HCT116 (cell line): ENCODE measurements around the gene PSMC5. TPM values are rescaled to one million over a fixed set of nuclear protein-coding genes. Genes with fewer than 3 reads are reported as not detected.

ENCODE experiments used
- ATAC-seq: fragments of 200-7000 bp; cut with Tn5 transposase; 2 replicates; pipeline ENCODE4 v1.9.1; 2020; ENCODE audit warnings: mild to moderate bottlenecking, moderate library complexity
- BruUV-seq: library from RNA; stranded (reverse); fragments of 400-500 nt; replicated peaks from 2 replicates; lab custom pipeline; 2021; lab: Mats Ljungman, UMichigan
- CTCF ChIA-PET: fragments of 300-600 bp; sonication (Branson Sonifier 250); formaldehyde crosslinking; loops from one replicate; lab custom pipeline; 2021; ENCODE audit warnings: antibody characterized with exemption; lab: Charles Lee
- POLR2A ChIA-PET: fragments of 300-600, 350-600 bp; sonication (Branson Sonifier 250); formaldehyde crosslinking; loops from one replicate; lab custom pipeline; 2021; ENCODE audit warnings: antibody characterized with exemption; lab: Charles Lee
- RAD21 ChIA-PET, 2 experiments: fragments of 300-600 bp; sonication (Branson Sonifier 250); formaldehyde crosslinking; loops; one replicate each; lab custom pipeline; 2023; ENCODE audit warnings: low total read pairs in 2 of 2; ENCODE audit not compliant: uncharacterized antibody in 2 of 2, unreplicated experiment in 2 of 2, low non-redundant PET in 1 of 2; lab: Charles Lee
- DNase-seq: peaks from one replicate; pipeline ENCODE4 v3.0.0-alpha.2; 2010; ENCODE audit warnings: low read depth, low spot score
- H2AFZ ChIP-seq: fragments of 200-600 bp; shearing (Covaris generic), sonication (generic); 2 replicates; pipeline ENCODE4 v1.6.1; 2017; ENCODE audit warnings: low read depth, mixed run types, mixed read lengths, antibody characterized with exemption, low read length; ENCODE audit not compliant: poor library complexity, severe bottlenecking
- H3K27ac ChIP-seq: 2 replicates; pipeline ENCODE4 v1.5.1; 2012; ENCODE audit warnings: low read depth, low read length
- H3K27me3 ChIP-seq: fragments of 200-600 bp; sonication (generic); 2 replicates; pipeline ENCODE4 v1.6.1; 2016; ENCODE audit warnings: mixed run types, low read length, mixed read lengths; ENCODE audit not compliant: insufficient read depth
- H3K36me3 ChIP-seq, 2 experiments: fragments of 200-500 bp in 1 of 2; fragments of 200-600 bp in 1 of 2; sonication (Bioruptor generic) in 1 of 2; sonication (generic) in 1 of 2; 2 replicates each; pipeline versions ENCODE4 v1.5.1 to v1.6.1; 2014 to 2016; ENCODE audit warnings: low read length in 2 of 2, inconsistent platforms in 1 of 2, mixed read lengths in 1 of 2, mixed run types in 1 of 2; ENCODE audit not compliant: insufficient read depth in 2 of 2, control insufficient read depth in 1 of 2
- H3K4me1 ChIP-seq, 2 experiments: fragments of 200-600 bp in 1 of 2; sonication (generic) in 1 of 2; 2 replicates each; pipeline versions ENCODE4 v1.5.1 to v1.6.1; 2012 to 2017; ENCODE audit warnings: low read length in 2 of 2, inconsistent platforms in 1 of 2, mild to moderate bottlenecking in 1 of 2, mixed read lengths in 1 of 2, mixed run types in 1 of 2, moderate library complexity in 1 of 2; ENCODE audit not compliant: insufficient read depth in 2 of 2, control insufficient read depth in 1 of 2
- H3K4me2 ChIP-seq: fragments of 200-600 bp; sonication (generic); 2 replicates; pipeline ENCODE4 v1.6.1; 2017; ENCODE audit warnings: mixed run types, low read length, mixed read lengths
- H3K4me3 ChIP-seq, 2 experiments: fragments of 200-600 bp in 1 of 2; sonication (generic) in 1 of 2; replicated peaks in 1 of 2; 2 replicates each; pipeline ENCODE4 v1.5.1; 2011 to 2016; ENCODE audit warnings: low read length in 2 of 2, control low read depth in 1 of 2, low read depth in 1 of 2, mild to moderate bottlenecking in 1 of 2, mixed read lengths in 1 of 2, mixed run types in 1 of 2
- H3K79me2 ChIP-seq: fragments of 200-600 bp; sonication (generic); 2 replicates; pipeline ENCODE4 v1.6.1; 2017; ENCODE audit warnings: mild to moderate bottlenecking, mixed run types, low read length, moderate library complexity, mixed read lengths; ENCODE audit not compliant: insufficient read depth
- H3K9ac ChIP-seq: fragments of 200-600 bp; sonication (generic); 2 replicates; pipeline ENCODE4 v1.6.1; 2016; ENCODE audit warnings: low read length, mixed read lengths
- H3K9me2 ChIP-seq: fragments of 200-600 bp; sonication (generic), shearing (Covaris generic); 2 replicates; pipeline ENCODE4 v1.6.1; 2017; ENCODE audit warnings: mixed run types, mild to moderate bottlenecking, moderate library complexity; ENCODE audit not compliant: insufficient read depth
- H3K9me3 ChIP-seq, 2 experiments: fragments of 200-500 bp in 1 of 2; fragments of 200-600 bp in 1 of 2; sonication (Bioruptor generic) in 1 of 2; sonication (generic) in 1 of 2; 2 replicates each; pipeline ENCODE4 v1.6.1; 2014 to 2017; ENCODE audit warnings: low read length in 2 of 2, mixed read lengths in 2 of 2, inconsistent platforms in 1 of 2, low read depth in 1 of 2, mild to moderate bottlenecking in 1 of 2, mixed run types in 1 of 2, moderate library complexity in 1 of 2; ENCODE audit not compliant: control insufficient read depth in 1 of 2, insufficient read depth in 1 of 2
- H4K20me1 ChIP-seq: fragments of 200-600 bp; sonication (generic), shearing (Covaris generic); 2 replicates; pipeline ENCODE4 v1.6.1; 2017; ENCODE audit warnings: mixed run types, mild to moderate bottlenecking, moderate library complexity; ENCODE audit not compliant: insufficient read depth
- CBX3 ChIP-seq: IDR thresholded peaks from 2 replicates; pipeline ENCODE4 v1.6.1; 2012; ENCODE audit warnings: low read depth
- EGR1 ChIP-seq: IDR thresholded peaks from 2 replicates; pipeline ENCODE4 v1.6.1; 2012; ENCODE audit warnings: low read depth
- ELF1 ChIP-seq: IDR thresholded peaks from 2 replicates; pipeline ENCODE4 v1.6.1; 2012; ENCODE audit warnings: low read depth, borderline replicate concordance
- EZH2 ChIP-seq: fragments of 200-600 bp; sonication (generic); IDR thresholded peaks from 2 replicates; pipeline ENCODE4 v1.6.1; 2017; ENCODE audit warnings: antibody characterized with exemption, mixed run types
- POLR2A ChIP-seq: IDR thresholded peaks from 2 replicates; pipeline ENCODE4 v1.7.0; 2011; ENCODE audit warnings: borderline replicate concordance; ENCODE audit not compliant: insufficient read depth, insufficient read length; ENCODE audit errors: extremely low read depth
- POLR2AphosphoS5 ChIP-seq: IDR thresholded peaks from 2 replicates; pipeline ENCODE4 v1.6.1; 2011; ENCODE audit warnings: mild to moderate bottlenecking, low read depth, low read length, moderate library complexity
- SP1 ChIP-seq: IDR thresholded peaks from 2 replicates; pipeline ENCODE4 v1.6.1; 2012; ENCODE audit warnings: low read depth
- SRF ChIP-seq: IDR thresholded peaks from 2 replicates; pipeline ENCODE4 v1.6.1; 2012; ENCODE audit warnings: low read depth
- YY1 ChIP-seq: IDR thresholded peaks from 2 replicates; pipeline ENCODE4 v1.6.1; 2011; ENCODE audit warnings: low read length, low read depth, moderate library complexity, mild to moderate bottlenecking; ENCODE audit not compliant: insufficient replicate concordance; ENCODE audit errors: extremely low read depth
- ZNF274 ChIP-seq: fragments of 200-500 bp; sonication (Bioruptor generic); IDR thresholded peaks from 2 replicates; pipeline ENCODE4 v1.6.1; 2014; ENCODE audit warnings: mild to moderate bottlenecking, low read depth, low read length, inconsistent platforms
- intact Hi-C: fragments of 100-400 bp; cut with micrococcal nuclease; formaldehyde crosslinking; loops from 2 replicates; pipeline ENCODE4 v1.10.0; 2022
- total RNA-seq: library from RNA; stranded (reverse); gene quantifications from one replicate; pipeline ENCODE4 v1.2.1, GENCODE V29; 2021; ENCODE audit not compliant: unreplicated experiment

PSMC5 gene
- total RNA-seq, 1 experiment from 2014 or later = 193 TPM

DNA sequence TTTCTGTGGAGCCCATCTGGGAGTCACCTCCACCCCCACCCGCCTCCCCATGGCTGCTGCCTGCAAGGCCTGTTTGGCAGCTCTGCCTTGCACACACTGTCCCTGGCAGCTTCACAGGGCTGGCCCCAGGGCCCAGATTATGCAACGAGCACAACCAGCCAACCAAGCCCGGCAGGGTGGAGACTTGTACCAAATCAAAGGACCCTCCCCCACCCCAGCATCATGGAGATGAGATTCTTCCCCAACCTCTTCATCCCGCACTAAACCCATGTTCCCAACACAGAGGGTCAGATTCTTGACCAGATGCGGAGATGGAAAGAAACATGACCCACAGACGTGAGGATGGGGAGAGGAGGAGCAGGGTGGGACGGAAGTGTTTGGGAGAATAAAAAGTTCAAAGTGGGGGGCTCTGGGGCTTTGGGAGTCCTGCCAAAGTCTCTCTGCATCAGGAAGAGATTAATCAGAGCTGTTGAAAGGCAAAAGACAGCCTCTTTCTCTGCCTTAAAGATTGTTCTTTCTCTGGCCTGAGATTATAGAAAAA lies 11.5 kb downstream of the PSMC5 start:
- Histone ChIP-seq H3K9ac (peak overlapping the region; percentile 54), H3K36me3 (peaks cover 15 to 36% of the 10 kb centered on the region in 2 experiments), H3K79me2 (peaks cover 67% of the 10 kb centered on the region), H3K9me2 (no peaks in the 10 kb centered on the region), H2AFZ (no peak overlapping the region), H3K9me3 (no peaks in the 10 kb centered on the region), H4K20me1 (no peaks in the 10 kb centered on the region), H3K27ac (peak overlapping the region; percentile 51), H3K27me3 (no peaks in the 10 kb centered on the region), H3K4me1 (peaks cover 34 to 47% of the 10 kb centered on the region in 2 experiments), H3K4me3 (peak overlapping the region; percentile 16 to 21; a peak in 3 of 4 replicates)
- CTCF ChIA-PET = no interaction called here
- no peak for DNase-seq
- intact Hi-C loops = loop anchor here (1.0 kb wide), 1 partner anchor 11 kb away; the partner anchor contains the start of genes FTSJ3 and PSMC5
- no TSS peak for BruUV-seq
- POLR2A ChIA-PET = interaction anchor here (0.6 to 2.1 kb wide), 6 partner anchors 9 to 160 kb away, joined by 3 to 7 read pairs (median 4); partner anchors contain the start of gene CCDC47
- RAD21 ChIA-PET = no interaction called here
- TF ChIP-seq EZH2 (no peak), POLR2A (no peak), YY1 (no peak), ELF1 (no peak), EGR1 (no peak), SP1 (no peak), SRF (no peak), POLR2AphosphoS5 (no peak)
- TF ChIP-seq, all 23 proteins: peak for 0
- no peak for ATAC-seq
- H3K4me2 ChIP-seq = peak overlapping the region; percentile 47

GRCh38 chr17:63840591-63841349 lies 13.5 kb downstream of the PSMC5 start:
- no peaks in the 10 kb centered on the region for H4K20me1 ChIP-seq
- peak overlapping the region; percentile 98 for H3K9ac ChIP-seq
- BruUV-seq = no TSS peak
- peak overlapping the region; percentile 92 to 95 for H3K4me3 ChIP-seq
- no peaks in the 10 kb centered on the region for H3K9me2 ChIP-seq
- no peak for DNase-seq
- no peak for TF ChIP-seq ZNF274
- no peak for TF ChIP-seq CBX3
- TF ChIP-seq, all 23 proteins: peak for 0
- Histone ChIP-seq H3K9me3 (no peaks in the 10 kb centered on the region), H2AFZ (no peak overlapping the region), H3K36me3 (peaks cover 9 to 18% of the 10 kb centered on the region in 2 experiments; a peak in 3 of 4 replicates), H3K27ac (peak overlapping the region; percentile 96), H3K27me3 (no peaks in the 10 kb centered on the region), H3K4me1 (peaks cover 40 to 46% of the 10 kb centered on the region in 2 experiments), H3K79me2 (peaks cover 60% of the 10 kb centered on the region), H3K4me2 (peak overlapping the region; percentile 89)
- intact Hi-C loops = loop anchor here (5.0 kb wide), 1 partner anchor 218 kb away; the partner anchor contains the start of gene MAP3K3
- ChIA-PET POLR2A (interaction anchor here (1.2 kb wide), 1 partner anchor 10 kb away, joined by 3 read pairs; no protein-coding TSS in a partner anchor), RAD21 (no interaction called here), CTCF (interaction anchor here (1.3 to 1.9 kb wide), 2 partner anchors 8 to 25 kb away, joined by 6 to 7 read pairs; no protein-coding TSS in a partner anchor)
- ATAC-seq = no peak
